SKM-1 (cell line): ENCODE data around the gene MUSK.

Experiments
- DNase-seq: peaks from one replicate; lab custom pipeline; 2025; ENCODE audit not compliant: unreplicated experiment; lab: John Stamatoyannopoulos, UW

Gene MUSK

DNA sequence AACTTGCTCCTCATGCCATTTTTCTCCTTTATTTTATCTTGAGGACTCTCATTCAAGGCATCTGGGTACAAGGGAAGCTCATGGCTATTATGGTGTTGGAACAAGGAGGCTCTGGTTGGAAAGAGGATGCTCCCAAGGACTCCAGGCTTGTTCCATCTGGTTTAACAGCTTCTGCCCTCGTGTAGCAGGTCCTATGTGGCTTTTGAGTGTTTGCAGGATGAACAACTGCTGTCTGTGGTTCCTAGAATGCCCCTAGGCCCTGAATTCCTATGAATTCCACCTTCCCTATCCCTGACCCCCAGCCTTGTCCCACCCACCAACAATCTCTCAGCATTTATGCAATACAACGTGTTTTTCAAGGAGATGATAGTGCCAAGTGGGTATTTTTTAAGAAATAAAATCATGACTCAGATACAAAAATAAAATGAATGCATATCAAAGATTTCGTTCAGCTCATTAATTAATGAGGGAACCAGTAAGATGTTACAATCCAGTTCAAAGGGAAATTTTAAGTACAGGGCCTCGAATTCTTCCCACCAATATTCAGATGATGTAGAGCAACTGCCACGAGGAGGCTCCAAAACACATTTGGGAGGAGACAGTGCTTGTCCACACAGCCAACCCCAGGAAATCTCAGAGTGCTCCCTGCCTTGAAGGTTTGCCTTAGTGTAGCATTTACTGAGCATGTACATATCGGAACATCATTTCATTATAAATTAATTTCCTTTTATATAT, 182.0 kb downstream of the MUSK start:
- no peak for DNase-seq
